Dedifferentiated amniotic fluid mesenchymal stem cell (primary cell): ENCODE measurements around the gene HM13.
"Not testable (repeated sequence)": the region's sequence is repeated elsewhere in the genome, so short reads cannot be mapped to it uniquely, and the experiment has no call there.

Experiments used
- DNase-seq: peaks from one replicate; pipeline ENCODE4 v3.0.0-alpha.2; 2016; ENCODE audit errors: extremely low spot score

The HM13 gene

GRCh38 chr20:31612271-31612640 lies 98.0 kb downstream of the HM13 start:
- not testable (repeated sequence) for DNase-seq

DNA sequence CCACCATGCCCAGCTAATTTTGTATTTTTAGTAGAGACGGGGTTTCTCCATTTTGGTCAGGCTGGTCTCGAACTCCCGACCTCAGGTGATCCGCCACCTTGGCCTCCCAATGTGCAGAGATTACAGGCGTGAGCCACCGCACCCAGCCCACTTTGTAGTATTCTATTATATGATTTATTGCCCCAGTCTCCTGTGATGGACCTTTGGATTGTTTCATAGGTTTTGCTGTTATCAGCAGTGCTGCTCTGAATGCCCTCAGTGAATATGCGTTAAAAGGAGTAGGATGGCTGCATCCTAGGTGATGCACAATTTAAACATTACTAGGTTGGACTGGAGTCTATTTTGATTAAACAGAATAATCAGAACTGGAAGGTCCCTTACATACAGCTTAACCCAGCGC lies 101.2 kb downstream of the HM13 start:
- no peak for DNase-seq

GRCh38 chr20:31617432-31618104 lies 103.3 kb downstream of the HM13 start:
- no peak for DNase-seq
